ENCODE results near the gene ANKMY1.

ANKMY1 gene

GRCh38 chr2:240578110-240578450 lies 20.3 kb upstream of the ANKMY1 start:
- DNase-seq: no peak

DNA sequence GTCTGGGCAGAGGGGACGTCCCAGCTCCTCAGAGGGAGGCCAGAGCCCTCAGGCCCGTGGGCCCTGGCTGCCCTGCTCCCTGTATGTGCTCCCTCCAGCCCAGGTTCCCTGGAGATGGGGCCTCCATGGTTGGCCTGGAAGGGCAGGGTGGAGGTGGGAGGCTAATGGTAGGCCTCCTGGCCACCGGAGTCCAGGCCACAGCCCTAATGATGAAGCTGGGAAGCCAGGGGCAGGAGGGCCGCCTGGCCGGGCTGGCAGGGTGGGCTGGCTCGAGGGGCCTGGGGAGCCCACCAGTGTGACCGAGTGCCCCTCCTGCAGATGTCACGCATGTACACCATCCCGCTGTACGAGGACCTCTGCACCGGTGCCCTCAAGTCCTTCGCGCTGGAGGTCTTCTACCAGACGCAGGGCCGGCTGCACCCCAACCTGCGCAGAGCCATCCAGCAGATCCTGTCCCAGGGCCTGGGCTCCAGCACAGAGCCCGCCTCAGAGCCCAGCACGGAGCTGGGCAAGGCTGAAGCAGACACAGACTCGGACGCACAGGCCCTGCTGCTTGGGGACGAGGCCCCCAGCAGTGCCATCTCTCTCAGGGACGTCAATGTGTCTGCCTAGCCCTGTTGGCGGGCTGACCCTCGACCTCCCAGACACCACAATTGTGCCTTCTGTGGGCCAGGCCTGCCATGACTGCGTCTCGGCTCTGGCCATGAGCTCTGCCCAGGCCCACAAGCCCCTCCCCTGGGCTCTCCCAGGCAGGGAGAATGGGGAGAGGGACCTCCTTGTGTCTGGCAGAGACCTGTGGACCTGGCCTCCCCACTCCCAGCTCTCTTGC lies 19.7 kb upstream of the ANKMY1 start:
- no peak for DNase-seq

GRCh38 chr2:240576436-240577205 lies 18.8 kb upstream of the ANKMY1 start:
- DNase-seq: no peak

GRCh38 chr2:240576036-240576435 lies 18.2 kb upstream of the ANKMY1 start:
- no peak for DNase-seq

- DNase-seq: no peak
These were observed 17.5 kb upstream of the ANKMY1 start for GRCh38 chr2:240575101-240575965.

DNA sequence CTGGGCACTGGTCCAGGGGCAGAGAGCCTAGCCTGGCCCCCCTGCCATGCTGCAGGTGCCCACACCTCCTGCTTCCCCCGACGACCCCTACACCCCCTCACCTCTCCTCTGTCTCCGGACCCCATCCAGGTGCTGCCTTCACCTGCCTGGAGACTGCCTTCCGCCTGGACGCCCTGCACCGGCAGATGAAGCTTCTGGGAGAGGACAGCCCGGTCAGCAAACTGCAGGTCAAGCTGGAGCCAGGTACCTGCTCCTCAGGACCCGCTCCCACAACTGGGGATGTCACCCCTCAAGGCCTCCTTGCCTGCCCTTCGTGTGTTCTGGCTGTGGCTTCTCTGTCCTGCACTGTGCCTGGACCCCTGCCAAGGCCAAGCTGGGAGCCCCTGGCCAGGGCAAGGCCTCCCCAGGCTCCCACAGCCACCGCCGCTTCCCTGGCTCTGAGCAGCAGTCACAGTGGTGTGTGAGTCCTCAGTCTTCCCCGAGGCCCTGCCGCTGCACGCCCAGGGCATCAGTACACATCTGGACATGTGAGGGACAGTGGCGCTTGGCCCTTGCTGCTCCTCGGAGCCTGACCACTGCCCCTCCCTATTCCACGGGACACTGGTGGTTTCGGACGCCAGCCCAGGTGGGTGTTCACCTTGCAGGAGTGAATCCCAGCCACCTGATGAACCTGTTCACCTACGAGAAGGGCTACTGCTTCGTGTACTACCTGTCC lies 16.8 kb upstream of the ANKMY1 start:
- DNase-seq: no peak

- DNase-seq: no peak
These were observed 16.0 kb upstream of the ANKMY1 start for GRCh38 chr2:240573516-240574385.

DNA sequence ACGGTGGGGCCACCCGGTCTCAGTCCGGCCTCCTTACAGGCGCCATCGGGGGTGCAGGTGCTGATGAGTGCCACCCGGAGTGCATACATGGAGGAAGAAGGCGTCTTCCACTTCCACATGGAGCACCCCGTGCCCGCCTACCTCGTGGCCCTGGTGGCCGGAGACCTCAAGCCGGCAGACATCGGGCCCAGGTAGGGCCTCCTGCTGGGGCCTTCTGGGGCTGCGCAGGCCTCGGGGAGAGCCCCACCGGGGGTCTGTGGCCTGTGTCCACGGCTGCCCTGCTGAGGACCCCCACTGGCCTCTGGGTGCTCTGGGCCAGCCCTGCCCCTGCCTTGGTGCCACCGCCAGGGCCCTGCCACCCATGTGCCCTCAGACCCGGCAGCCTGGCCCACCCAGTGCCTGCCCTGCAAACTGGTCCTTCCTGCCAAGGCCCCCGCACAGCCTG lies 15.3 kb upstream of the ANKMY1 start:
- DNase-seq: no peak

DNA sequence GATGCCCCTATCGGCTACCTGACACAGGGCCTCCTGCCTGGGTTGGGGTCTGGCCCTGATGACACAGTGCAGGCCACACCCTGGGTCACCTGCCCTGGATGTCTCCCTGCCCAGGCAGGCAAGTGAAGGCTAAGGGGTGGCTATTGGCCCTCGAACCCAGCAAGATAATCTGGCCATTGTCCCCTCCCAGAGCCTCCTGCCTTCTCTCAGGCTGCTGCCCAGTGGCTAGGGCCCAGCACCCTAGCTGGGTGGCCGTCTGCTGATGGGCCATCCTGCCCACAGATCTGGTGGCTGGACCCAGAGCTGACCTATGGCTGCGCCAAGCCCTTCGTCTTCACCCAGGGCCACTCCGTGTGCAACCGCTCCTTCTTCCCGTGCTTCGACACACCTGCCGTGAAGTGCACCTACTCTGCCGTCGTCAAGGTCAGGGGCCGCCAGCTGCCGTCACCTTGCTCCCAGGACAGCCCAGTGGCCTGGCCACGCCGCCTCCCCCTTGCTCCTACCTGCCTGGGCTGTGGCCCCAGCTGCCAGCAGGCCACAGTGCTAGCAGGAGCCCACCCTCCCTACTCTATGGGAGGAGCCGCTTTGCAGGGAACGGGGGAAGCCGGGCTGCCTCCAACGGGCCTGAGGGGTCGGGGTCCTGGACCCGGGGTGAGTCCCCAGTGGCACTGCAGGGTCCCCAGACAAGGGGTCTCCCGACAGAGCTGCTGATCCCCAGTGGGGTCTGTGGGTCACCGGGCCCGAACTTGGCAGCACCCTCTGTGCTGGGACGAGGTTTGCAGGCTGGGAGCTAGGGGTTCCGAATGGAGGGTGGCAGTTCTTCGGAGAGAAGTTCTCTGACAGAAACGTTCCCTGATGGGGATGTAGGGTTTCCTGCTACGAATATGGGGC lies 14.6 kb upstream of the ANKMY1 start:
- DNase-seq: no peak

DNA sequence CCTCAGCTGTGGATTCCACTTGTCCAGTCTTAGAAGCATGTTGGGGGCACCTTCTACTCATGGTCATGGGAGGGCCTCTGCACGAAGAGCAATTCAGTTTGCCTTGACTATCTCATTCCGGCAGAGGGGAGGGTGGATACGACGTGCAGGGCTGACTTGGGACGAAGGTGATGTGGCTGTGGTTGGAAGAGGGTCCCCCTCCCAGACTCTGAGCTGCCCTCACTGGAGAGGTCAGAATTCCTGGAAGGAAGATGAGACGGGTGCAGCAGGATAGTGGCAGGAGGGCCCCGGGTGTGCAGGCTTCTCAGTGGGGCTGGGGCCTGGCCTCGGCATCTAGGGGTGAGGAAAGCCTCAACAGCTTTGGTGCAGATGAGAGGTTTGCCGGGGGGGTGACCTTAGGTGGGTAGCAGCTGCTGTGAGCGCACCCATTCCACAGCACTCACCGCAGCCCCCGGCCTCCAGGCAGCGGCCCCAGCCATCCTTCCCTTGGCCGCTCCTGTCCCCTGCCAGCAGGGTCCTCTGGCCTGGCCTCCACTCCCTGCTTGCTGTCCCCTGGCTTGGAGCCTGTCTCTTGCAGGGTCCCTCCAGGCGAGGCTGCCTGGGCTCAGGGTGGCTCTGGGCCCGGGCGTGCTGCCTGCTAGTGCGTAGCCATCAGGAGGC lies 13.7 kb upstream of the ANKMY1 start:
- DNase-seq: no peak

- no peak for DNase-seq
These were observed 12.9 kb upstream of the ANKMY1 start for GRCh38 chr2:240570531-240571313.

GRCh38 chr2:240569998-240570530 lies 12.3 kb upstream of the ANKMY1 start:
- no peak for DNase-seq

DNA sequence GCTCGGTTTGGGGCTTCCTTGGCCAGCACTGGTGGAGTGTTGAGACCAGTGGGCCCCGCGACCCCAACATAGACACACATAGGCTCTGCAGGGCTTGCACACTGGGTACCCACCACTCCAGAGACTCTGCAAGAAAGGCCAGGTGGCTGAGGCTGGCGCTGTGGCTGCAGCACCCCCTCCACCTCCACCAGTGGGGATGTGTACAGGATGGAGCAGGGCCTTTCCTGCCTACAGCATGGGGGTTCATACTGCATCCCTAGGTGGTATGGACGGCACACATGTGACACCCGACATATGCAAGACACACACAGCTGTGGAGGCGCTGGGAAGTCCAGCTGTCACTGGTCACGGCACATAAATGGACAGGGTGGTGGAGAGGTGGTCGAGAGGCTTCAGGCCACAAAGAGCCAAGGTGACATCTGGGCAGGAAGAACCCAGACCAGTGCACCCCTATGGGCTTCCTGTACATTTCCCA lies 11.8 kb upstream of the ANKMY1 start:
- no peak for DNase-seq

GRCh38 chr2:240568678-240569522 lies 11.1 kb upstream of the ANKMY1 start:
- peak; percentile 32 for DNase-seq

- DNase-seq: peak; percentile 32
These were observed 10.3 kb upstream of the ANKMY1 start, which contains the start of gene RNPEPL1 for GRCh38 chr2:240567872-240568677. Gene RNPEPL1, plus strand, starts transcription at chr2:240568484. Its CDS starts 103 bp downstream, at chr2:240568587.

DNA sequence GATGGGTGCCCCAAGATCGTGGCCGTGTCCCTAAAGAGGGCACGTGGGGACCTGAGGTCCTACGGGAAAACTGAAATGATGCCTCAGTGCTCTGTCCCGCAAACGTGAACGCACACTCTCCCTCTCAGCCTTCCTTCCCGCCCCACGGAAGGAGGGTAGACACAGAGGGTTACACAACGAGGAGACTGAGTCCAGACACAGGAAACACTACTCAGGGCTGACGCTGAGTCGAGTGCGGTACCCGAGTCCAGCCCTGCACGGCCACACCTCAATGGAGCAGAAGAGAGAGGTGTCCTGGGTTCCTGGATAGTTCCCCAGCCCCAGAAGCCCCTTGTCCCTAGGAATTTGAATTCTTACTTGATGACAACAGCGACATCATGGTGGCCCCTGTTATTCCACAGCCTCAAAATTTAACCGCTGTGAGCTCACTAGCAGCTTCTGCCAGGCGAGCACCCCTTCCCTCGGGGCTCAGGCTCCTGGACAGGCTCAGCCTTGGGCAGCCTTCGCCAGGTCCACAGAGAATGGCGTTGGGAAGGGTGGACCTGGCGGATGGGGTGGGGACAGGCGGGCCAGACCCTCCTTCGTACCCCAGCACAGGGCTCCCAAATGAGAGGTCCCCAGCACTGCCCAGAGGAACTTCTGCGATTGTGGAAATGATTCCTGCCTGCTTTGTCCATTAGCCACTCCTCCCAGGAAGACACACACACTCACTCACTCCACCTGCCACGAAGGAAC lies 9.5 kb upstream of the ANKMY1 start:
- no peak for DNase-seq
